Heart right ventricle (tissue), 16 donors: ENCODE results near the gene CSRP2. TPM values are rescaled to one million over a fixed set of nuclear protein-coding genes. Genes with fewer than 3 reads are reported as not detected.

Experiments
- ATAC-seq, 8 donors: fragments of 200-7000 bp; cut with Tn5 transposase; one replicate each; pipeline ENCODE4 v1.9.1; 2020; ENCODE audit warnings: mild to moderate bottlenecking in 8 of 8, moderate library complexity in 8 of 8, moderate number of reproducible peaks in 1 of 8
- DNase-seq, 2 donors: peaks; one replicate each; pipeline ENCODE4 v3.0.0-alpha.2; 2020
- H3K27ac ChIP-seq, 10 donors: fragments of 200-600 bp; sonication (generic) in 2 of 10; one replicate each; pipeline versions ENCODE4 v1.5.0 to v1.8.0; 2020 to 2022; ENCODE audit warnings: mild to moderate bottlenecking in 3 of 10
- H3K27me3 ChIP-seq, 7 donors: fragments of 200-600 bp; one replicate each; pipeline ENCODE4 v1.8.0; 2021 to 2022; ENCODE audit warnings: mild to moderate bottlenecking in 2 of 7
- H3K36me3 ChIP-seq, 9 donors: fragments of 200-600 bp; sonication (generic) in 1 of 9; one replicate each; pipeline versions ENCODE4 v1.5.0 to v1.8.0; 2020 to 2022; ENCODE audit warnings: mild to moderate bottlenecking in 2 of 9
- H3K4me1 ChIP-seq, 9 donors: fragments of 200-600 bp; sonication (generic) in 1 of 9; one replicate each; pipeline versions ENCODE4 v1.5.0 to v1.8.0; 2020 to 2022; ENCODE audit warnings: mild to moderate bottlenecking in 4 of 9
- H3K4me3 ChIP-seq, 10 donors: fragments of 200-600 bp; sonication (generic) in 2 of 10; one replicate each; pipeline versions ENCODE4 v1.5.0 to v1.8.0; 2020 to 2022; ENCODE audit warnings: mild to moderate bottlenecking in 7 of 10, moderate library complexity in 2 of 10
- H3K9me3 ChIP-seq, 11 donors: fragments of 200-600 bp in 10 of 11; sonication (generic) in 2 of 11; one replicate each; pipeline versions ENCODE4 v1.5.0 to v1.8.0; 2013 to 2022; ENCODE audit warnings: mild to moderate bottlenecking in 2 of 11, control low read depth in 1 of 11, moderate library complexity in 1 of 11
- CTCF ChIP-seq, 9 donors: fragments of 200-600 bp; sonication (generic) in 2 of 9; IDR thresholded peaks; one replicate each; pipeline versions ENCODE4 v1.5.0 to v1.8.0; 2021 to 2022; ENCODE audit warnings: antibody characterized with exemption in 9 of 9, mild to moderate bottlenecking in 5 of 9, moderate library complexity in 1 of 9
- WGBS, 2 donors: extraction: QIAGEN DNeasy Blood & Tissue Kit; methylation state at CpG; one replicate each; pipeline ENCODE4 v1.1.7; 2013; ENCODE audit warnings: inconsistent platforms in 1 of 2; 5-methylcytosine and 5-hydroxymethylcytosine counted together
- intact Hi-C, 10 donors: fragments of 100-400 bp; cut with DNase I; formaldehyde crosslinking; loops; one replicate each; pipeline versions ENCODE4 v1.11.1 to v1.14.2; 2022
- polyA plus RNA-seq, 2 donors: library from polyadenylated mRNA; stranded (reverse); fragments of 200-250 nt; gene quantifications; one replicate each; pipeline ENCODE4 v1.2.3, GENCODE V29; 2013
- total RNA-seq, 10 donors: library from RNA; stranded (reverse); fragmentation: NEBNext Ultra II Directional in 3 of 10; extraction: Animal tissue kit (Norgen Biotek cat#: 25700) in 3 of 10; gene quantifications; one replicate each; pipeline versions ENCODE4 v1.2.1 to v1.2.4, GENCODE V29; 2021 to 2023
- donor health status: Arrhythmogenic right ventricular cardiomyopathy.
- donor health status: ischemic (EF 13 %, LVEDD 7.1; RV severe dilation, severe dysfunction).
- donor health status: healthy with polysubstance abuse.
- donor health status: DM: no; HTN: yes; CAD: no.
- donor health status: DM: no; HTN: no; CAD: no.
- donor health status: ischemic (EF 25% LVEDD 6.9; RV normal size, moderate dysfunction).
- donor health status: ischemic (EF 25% LVEDD 5.7; RV mildly dilated, moderate dysfunction).
- donor health status: healthy.
- donor health status: DM: yes; HTN: yes; CAD: no.
- donor health status: Ischemic cardiomyopathy.
- donor health status: ischemic (EF 35%, LVEDD 5.7; RV mildly dilated, moderate dysfunction).
- donor health status: nonischemic (EF 11% LVEDD 7.7; RV severe dilation, severe dysfunction).
- donor health status: DM: yes; HTN: yes; CAD: no.
- donor health status: PGD.
- donor health status: ischemic (EF 29% LVEDD 5.4; RV normal size, mild dysfunction).
- donor health status: nonischemic (EF 23%, LVEDD 6.1; RV moderate dilation, normal function).

Gene CSRP2
- total and polyA plus RNA-seq, 12 donors: 9.7 to 46.3 (median 21.8) TPM

- WGBS, 2 donors: 61 to 71% methylated on average over 8 of the region's 8 CpGs
- no peaks in the 10 kb centered on the region for H3K27me3 ChIP-seq
- H3K9me3 ChIP-seq: peaks cover 0 to 20% (median 7%) of the 10 kb centered on the region in 11 donors
- DNase-seq: no peak
- no peaks in the 10 kb centered on the region for H3K4me1 ChIP-seq
- H3K4me3 ChIP-seq: no peak overlapping the region
- H3K27ac ChIP-seq: no peak overlapping the region
- H3K36me3 ChIP-seq: no peaks in the 10 kb centered on the region
- no peak for ATAC-seq
- intact Hi-C loops: no loop called here
- no peak for TF ChIP-seq CTCF (IDR thresholded peaks at IDR 0.05)
Measured at GRCh38 chr12:76890151-76891143, 11.6 kb upstream of the CSRP2 start.

- Histone ChIP-seq H3K36me3 (no peaks in the 10 kb centered on the region), H3K4me1 (peaks cover 0 to 5% (median 0%) of the 10 kb centered on the region in 9 donors), H3K9me3 (peaks cover 0 to 9% (median 0%) of the 10 kb centered on the region in 11 donors), H3K27me3 (no peaks in the 10 kb centered on the region), H3K4me3 (no peak overlapping the region), H3K27ac (no peak overlapping the region)
- no peak for TF ChIP-seq CTCF (IDR thresholded peaks at IDR 0.05)
- WGBS, 2 donors: 95 to 98% methylated on average over 1 of the region's 1 CpG
- ATAC-seq: no peak
- no peak for DNase-seq
- intact Hi-C loops: no loop called here
Measured at GRCh38 chr12:76888775-76889174, 10.0 kb upstream of the CSRP2 start.

- DNase-seq (peak; percentile 62 to 85), ATAC-seq (peak; percentile 54 to 83 (median 66))
- Histone ChIP-seq H3K27me3 (peaks cover 0 to 14% (median 0%) of the 10 kb centered on the region in 7 donors), H3K9me3 (peaks cover 0 to 14% (median 0%) of the 10 kb centered on the region in 11 donors), H3K27ac (no peak overlapping the region), H3K4me3 (no peak overlapping the region), H3K4me1 (peaks cover 0 to 19% (median 11%) of the 10 kb centered on the region in 9 donors), H3K36me3 (no peaks in the 10 kb centered on the region)
- 34 to 39% methylated on average over 2 of the region's 2 CpGs for WGBS, 2 donors
- no peak for TF ChIP-seq CTCF (IDR thresholded peaks at IDR 0.05)
- intact Hi-C loops: loop anchor here in 1 of 10 donors (5.0 kb wide), 1 partner anchor 38 kb away; no protein-coding TSS in a partner anchor
Measured at GRCh38 chr12:76883811-76884210, 5.0 kb upstream of the CSRP2 start.

- Histone ChIP-seq H3K36me3 (no peaks in the 10 kb centered on the region), H3K4me3 (no peak overlapping the region), H3K4me1 (peaks cover 0 to 23% (median 16%) of the 10 kb centered on the region in 9 donors), H3K9me3 (peaks cover 0 to 14% (median 0%) of the 10 kb centered on the region in 11 donors), H3K27me3 (peaks cover 0 to 20% (median 0%) of the 10 kb centered on the region in 7 donors), H3K27ac (no peak overlapping the region)
- ATAC-seq (no peak), DNase-seq (no peak)
- no peak for TF ChIP-seq CTCF (IDR thresholded peaks at IDR 0.05)
- WGBS, 2 donors: 89 to 92% methylated on average over 6 of the region's 6 CpGs
- intact Hi-C loops: loop anchor here in 1 of 10 donors (5.0 kb wide), 1 partner anchor 39 kb away; no protein-coding TSS in a partner anchor
Measured at GRCh38 chr12:76883151-76883550, 4.3 kb upstream of the CSRP2 start.
